K562 (cell line): Measurements from ENCODE around the gene PTPN7. TPM values are rescaled to one million over a fixed set of nuclear protein-coding genes. Genes with fewer than 3 reads are reported as not detected.

Source experiments
- ELF2 ChIP-seq: fragments of 250-450 bp; sonication (Bioruptor Pico); IDR thresholded peaks from 2 replicates; pipeline ENCODE4 v1.5.0; 2021; ENCODE audit warnings: mild to moderate bottlenecking
- HBP1 ChIP-seq: fragments of 450-650 bp; formaldehyde crosslinking; IDR thresholded peaks from 2 replicates; pipeline ENCODE4 v1.4.0; 2022; ENCODE audit warnings: missing genetic modification characterization
- HDAC3 ChIP-seq: fragments of 450-650 bp; IDR thresholded peaks from 2 replicates; pipeline ENCODE4 v1.6.1; 2018; ENCODE audit warnings: borderline replicate concordance, mild to moderate bottlenecking, moderate library complexity; ENCODE audit not compliant: partially characterized antibody
- KDM1A ChIP-seq, 2 experiments: fragments of 450-650 bp; IDR thresholded peaks; 2 replicates each; pipeline ENCODE4 v1.6.1; 2016; ENCODE audit warnings: mild to moderate bottlenecking in 2 of 2
- NFIC ChIP-seq: fragments of 450-650 bp; IDR thresholded peaks from 2 replicates; pipeline ENCODE4 v1.6.1; 2017; ENCODE audit warnings: mild to moderate bottlenecking, inconsistent platforms
- NFXL1 ChIP-seq: fragments of 450-650 bp; formaldehyde crosslinking; IDR thresholded peaks from 2 replicates; pipeline ENCODE4 v1.4.0; 2021; ENCODE audit warnings: mild to moderate bottlenecking
- PTBP1 ChIP-seq: fragments of 200-400 bp; formaldehyde crosslinking; IDR thresholded peaks from 2 replicates; pipeline ENCODE4 v1.6.1; 2017; ENCODE audit warnings: low read depth, low read length
- RBM34 ChIP-seq: fragments of 200-400 bp; formaldehyde crosslinking; IDR thresholded peaks from 2 replicates; pipeline ENCODE4 v1.6.1; 2018; ENCODE audit warnings: low read length, borderline replicate concordance; ENCODE audit not compliant: insufficient read depth
- SP2 ChIP-seq: IDR thresholded peaks from 2 replicates; pipeline ENCODE4 v1.6.1; 2011; ENCODE audit warnings: mild to moderate bottlenecking, low read depth, low read length, moderate library complexity; ENCODE audit not compliant: poor library complexity, severe bottlenecking; ENCODE audit errors: extremely low read depth
- SPI1 ChIP-seq: IDR thresholded peaks from 2 replicates; pipeline ENCODE4 v1.6.1; 2011; ENCODE audit warnings: low read depth, low read length, control low read depth, borderline replicate concordance
- TOE1 ChIP-seq, 2 experiments: fragments of 450-650 bp in 1 of 2; sonication (generic) in 1 of 2; formaldehyde crosslinking in 1 of 2; IDR thresholded peaks; 2 replicates each; pipeline versions ENCODE4 v1.7.1 to v1.8.0; 2016 to 2022; ENCODE audit warnings: borderline replicate concordance in 2 of 2, mild to moderate bottlenecking in 2 of 2, antibody characterized with exemption in 1 of 2, inconsistent platforms in 1 of 2, low read depth in 1 of 2, missing genetic modification reagents in 1 of 2, moderate library complexity in 1 of 2
- VEZF1 ChIP-seq: fragments of 200-800 bp; sonication (Bioruptor generic); IDR thresholded peaks from 2 replicates; pipeline ENCODE4 v1.6.1; 2017; ENCODE audit warnings: missing genetic modification characterization, missing compliant biosample characterization
- ZBTB11 ChIP-seq, 3 experiments: fragments of 200-800 bp in 1 of 3; fragments of 250-450 bp in 1 of 3; fragments of 450-650 bp in 1 of 3; sonication (Bioruptor Pico) in 1 of 3; sonication (Bioruptor generic) in 1 of 3; formaldehyde crosslinking in 1 of 3; IDR thresholded peaks; 2 replicates each; pipeline versions ENCODE4 v1.6.1 to v1.8.0; 2016 to 2022; ENCODE audit warnings: mild to moderate bottlenecking in 2 of 3, missing genetic modification characterization in 2 of 3, missing compliant biosample characterization in 1 of 3, moderate library complexity in 1 of 3
- ZNF778 ChIP-seq: fragments of 450-650 bp; formaldehyde crosslinking; IDR thresholded peaks from 2 replicates; pipeline ENCODE4 v1.4.0; 2020; ENCODE audit warnings: mild to moderate bottlenecking, moderate library complexity
- polyA plus RNA-seq, 8 experiments: library from polyadenylated mRNA; depleted of rRNA in 4 of 8; stranded (reverse) in 5 of 8; unstranded in 3 of 8; fragments of >200 nt; fragmentation: Nextera tagmentation in 2 of 8; fragmentation: Illumina TruSeq in 1 of 8; extraction: Ambion mirVana in 2 of 8; extraction: Trizol in 1 of 8; gene quantifications; 2 replicates each; pipeline versions ENCODE4 v1.2.1 to v1.2.3, GENCODE V29; 2011 to 2014; ENCODE audit warnings: inconsistent platforms in 1 of 8, missing spikeins in 1 of 8
- total RNA-seq, 7 experiments: library from RNA; depleted of rRNA in 6 of 7; stranded (reverse); fragments of >200 nt in 6 of 7; fragmentation: Illumina TruSeq in 2 of 7; extraction: Trizol in 2 of 7; gene quantifications; 2 replicates each; pipeline versions ENCODE4 v1.2.1 to v1.2.3, GENCODE V29; 2011 to 2021; ENCODE audit warnings: low replicate concordance in 1 of 7
- TF ChIP-seq, protein P1 (sequence below): fragments of 150-350 bp; conservative IDR thresholded peaks from 2 replicates; pipeline ENCODE4 v1.6.1; 2014; ENCODE audit warnings: low read length

Gene PTPN7
- total and polyA plus RNA-seq, 9 of the 15 experiments (the other 6 are each of a cell fraction or from before 2014, with no cell fraction given), result 18.7 to 144 (median 120) TPM

DNA sequence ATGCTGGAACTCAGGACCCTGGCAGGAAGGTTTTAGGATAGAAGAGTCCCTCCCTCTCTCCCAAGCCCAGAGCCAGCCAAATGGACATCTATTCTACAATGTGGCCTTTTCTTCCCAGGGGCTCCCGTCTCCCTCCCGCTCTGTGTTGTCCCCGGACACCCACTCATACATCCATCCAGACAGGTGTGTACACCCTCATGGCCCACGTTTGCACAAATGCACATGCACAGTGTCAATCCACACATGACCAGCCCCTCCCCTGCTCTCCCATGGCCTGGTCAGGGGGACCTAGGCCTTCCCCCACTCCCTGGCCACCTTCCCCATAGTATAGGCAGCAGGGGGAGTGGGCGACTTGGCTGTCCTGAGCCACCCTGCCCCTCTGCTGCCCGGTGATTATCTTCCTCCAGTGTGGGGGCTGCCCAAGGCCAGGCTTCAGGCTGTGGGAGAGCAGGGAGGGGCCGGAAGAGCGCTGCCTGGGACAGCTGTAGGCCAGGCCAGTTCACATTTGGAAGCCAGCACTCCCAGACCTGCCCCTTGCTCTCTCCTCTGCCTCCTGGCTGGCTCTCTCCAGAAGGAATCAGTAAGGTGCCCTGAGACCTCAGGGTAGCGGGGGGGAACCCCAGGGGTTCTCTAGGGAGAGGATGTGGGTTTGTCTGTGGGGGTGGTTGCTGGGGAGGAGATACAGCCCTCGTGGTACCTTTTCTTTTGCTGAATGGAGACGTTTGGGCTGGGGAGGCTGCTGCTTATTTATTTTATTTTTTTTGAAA is 4.1 kb upstream of the PTPN7 start (continued):
- TF ChIP-seq VEZF1 (CRISPR knock-in tag) (peak; percentile 86), TOE1 (IDR thresholded peaks at IDR 0.05; ENCODE audit: borderline replicate concordance) (peak; percentile 34; the same call in 1 of the 2 replicates), TOE1 (CRISPR knock-in tag; IDR thresholded peaks at IDR 0.05; ENCODE audit: borderline replicate concordance, low read depth) (no peak), NFIC (peak; percentile 50), HDAC3 (no peak), SP2 (no peak), ZNF778 (CRISPR knock-in tag) (no peak), ZBTB11 (CRISPR knock-in tag; IDR thresholded peaks at IDR 0.05) (peak in 1 of 3 experiments; percentile 31; a peak in 1 of 6 replicates), KDM1A (IDR thresholded peaks at IDR 0.05) (no peak), HBP1 (CRISPR knock-in tag) (0 out of 2 replicates have a peak, but pooled peaks have one; percentile 5), NFXL1 (no peak), RBM34 (no peak), SPI1 (no peak), PTBP1 (no peak), ELF2 (CRISPR knock-in tag) (no peak; the same call in 1 of the 2 replicates)
- TF ChIP-seq, protein P1, sequence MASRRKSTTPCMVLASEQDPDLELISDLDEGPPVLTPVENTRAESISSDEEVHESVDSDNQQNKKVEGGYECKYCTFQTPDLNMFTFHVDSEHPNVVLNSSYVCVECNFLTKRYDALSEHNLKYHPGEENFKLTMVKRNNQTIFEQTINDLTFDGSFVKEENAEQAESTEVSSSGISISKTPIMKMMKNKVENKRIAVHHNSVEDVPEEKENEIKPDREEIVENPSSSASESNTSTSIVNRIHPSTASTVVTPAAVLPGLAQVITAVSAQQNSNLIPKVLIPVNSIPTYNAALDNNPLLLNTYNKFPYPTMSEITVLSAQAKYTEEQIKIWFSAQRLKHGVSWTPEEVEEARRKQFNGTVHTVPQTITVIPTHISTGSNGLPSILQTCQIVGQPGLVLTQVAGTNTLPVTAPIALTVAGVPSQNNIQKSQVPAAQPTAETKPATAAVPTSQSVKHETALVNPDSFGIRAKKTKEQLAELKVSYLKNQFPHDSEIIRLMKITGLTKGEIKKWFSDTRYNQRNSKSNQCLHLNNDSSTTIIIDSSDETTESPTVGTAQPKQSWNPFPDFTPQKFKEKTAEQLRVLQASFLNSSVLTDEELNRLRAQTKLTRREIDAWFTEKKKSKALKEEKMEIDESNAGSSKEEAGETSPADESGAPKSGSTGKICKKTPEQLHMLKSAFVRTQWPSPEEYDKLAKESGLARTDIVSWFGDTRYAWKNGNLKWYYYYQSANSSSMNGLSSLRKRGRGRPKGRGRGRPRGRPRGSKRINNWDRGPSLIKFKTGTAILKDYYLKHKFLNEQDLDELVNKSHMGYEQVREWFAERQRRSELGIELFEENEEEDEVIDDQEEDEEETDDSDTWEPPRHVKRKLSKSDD, result no peak
